Stimulated activated CD4-positive, alpha-beta T cell treated with anti-CD3 and anti-CD28 coated beads, Interleukin-15, amount 100 ng/mL, for 24 hours (primary cell): ENCODE data around the gene RELCH.

Experiments
- DNase-seq: peaks from one replicate; pipeline ENCODE4 v3.0.0-alpha.2; 2020

RELCH gene

DNA sequence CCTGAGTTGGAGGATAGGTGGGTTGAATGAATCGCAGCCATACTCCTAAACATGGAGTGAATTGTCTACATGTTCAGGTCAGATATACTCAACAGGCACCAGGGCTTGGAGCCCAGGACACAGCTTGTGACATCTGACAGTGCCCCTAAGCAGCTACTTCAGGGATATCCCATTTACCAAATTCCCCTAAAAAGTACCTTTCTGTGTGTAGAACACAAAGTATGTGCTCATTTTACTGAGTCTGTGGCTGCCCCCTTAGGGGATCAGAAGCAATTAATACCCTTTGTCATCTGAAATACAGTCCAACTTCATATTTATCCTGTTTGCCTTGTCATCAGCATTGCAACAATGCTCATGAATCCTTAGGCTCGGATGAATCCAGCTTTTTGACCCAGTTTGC is 158.9 kb downstream of the RELCH start:
- DNase-seq = no peak

DNA sequence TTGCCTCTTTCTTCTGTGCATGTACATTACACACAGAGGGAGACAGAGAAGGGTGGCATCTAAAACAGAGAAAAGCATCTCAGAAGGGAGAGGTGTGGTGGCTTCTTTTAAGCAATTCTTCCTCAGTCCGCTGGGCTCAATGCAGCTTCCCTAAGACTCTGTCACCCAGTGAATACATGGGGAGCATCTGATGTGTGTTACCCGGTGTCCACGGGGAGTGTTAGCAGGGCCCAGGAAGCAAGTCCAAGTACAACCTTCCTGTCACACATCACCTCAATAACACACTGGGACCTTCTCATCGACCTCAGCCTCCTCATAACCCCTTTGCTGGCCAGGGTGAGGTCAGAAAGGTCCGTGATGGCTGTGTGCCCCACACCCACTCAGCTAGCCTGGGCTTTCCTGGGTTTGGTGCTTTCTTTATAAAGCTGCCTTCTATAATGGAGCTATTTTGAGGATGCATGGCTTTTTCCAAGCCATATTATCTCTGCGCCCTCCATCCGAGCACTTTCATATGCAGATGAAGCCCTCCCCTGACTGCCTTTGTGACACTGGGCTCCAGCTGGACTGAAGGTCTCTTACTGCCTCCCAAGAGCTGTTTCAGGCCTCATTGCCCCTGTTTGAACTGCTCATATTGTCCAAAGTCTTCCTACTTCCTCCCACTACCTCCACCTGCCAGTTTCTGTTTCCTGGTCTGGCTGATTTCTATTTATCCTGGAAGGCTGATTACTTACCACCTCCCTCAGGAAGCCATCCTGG is 159.5 kb downstream of the RELCH start:
- no peak for DNase-seq

DNA sequence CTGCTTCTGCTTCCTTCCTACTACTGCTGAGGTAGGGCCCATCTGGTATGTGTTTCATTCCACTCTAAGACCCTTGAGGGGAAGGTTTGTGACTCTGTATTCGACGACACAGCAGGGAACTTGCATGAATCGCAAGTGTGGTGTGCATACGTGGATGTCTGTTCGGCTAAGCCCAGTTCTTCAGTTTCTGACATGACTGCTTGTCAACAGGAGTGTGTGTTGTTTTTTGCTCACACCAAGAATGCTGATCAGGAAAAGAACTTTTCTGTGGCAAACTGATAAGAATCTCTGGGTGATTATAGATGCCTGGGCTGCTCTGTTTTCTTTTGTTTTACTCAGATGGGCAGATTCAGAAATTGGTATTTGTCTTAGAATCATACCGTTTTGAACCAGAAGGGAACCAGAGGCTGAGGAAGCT is 160.0 kb downstream of the RELCH start:
- no peak for DNase-seq

DNA sequence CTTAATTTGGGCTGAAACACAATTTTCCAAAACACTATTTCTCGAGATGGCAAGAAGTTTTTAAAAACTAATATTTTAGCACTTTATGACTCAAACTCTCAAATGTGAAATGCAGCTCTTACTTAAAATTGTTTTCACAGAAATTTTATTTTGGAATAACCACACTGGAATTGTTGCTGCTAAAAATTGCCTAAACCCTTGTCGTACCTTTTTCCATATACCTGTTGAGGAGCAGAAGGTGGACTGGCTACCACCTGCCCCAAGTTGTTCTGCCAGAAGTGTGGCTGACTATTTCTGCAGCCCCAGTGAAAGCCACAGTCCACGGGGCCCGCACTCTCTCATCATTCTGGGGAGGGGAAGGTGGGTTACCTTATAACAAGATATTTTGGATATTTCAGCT is 161.4 kb downstream of the RELCH start:
- no peak for DNase-seq

DNA sequence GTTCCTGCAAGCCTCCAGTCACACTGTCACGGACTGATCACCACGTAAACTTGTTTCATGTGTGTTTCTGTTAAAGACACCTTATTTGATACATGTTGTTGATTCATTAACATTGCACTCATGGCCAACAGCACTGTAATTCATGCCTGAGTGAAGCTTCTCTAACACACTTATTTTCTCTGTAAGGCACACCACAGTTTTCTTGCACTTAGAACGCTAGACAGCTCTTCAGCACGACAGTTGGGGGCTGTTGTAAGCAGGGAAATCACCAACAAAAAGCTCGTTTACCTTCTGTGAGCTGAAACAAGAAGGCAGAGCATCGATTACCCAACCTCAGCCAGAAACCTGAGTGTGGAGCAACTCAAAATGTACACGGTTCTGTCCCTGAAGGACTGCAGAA is 166.1 kb downstream of the RELCH start:
- DNase-seq = no peak

DNA sequence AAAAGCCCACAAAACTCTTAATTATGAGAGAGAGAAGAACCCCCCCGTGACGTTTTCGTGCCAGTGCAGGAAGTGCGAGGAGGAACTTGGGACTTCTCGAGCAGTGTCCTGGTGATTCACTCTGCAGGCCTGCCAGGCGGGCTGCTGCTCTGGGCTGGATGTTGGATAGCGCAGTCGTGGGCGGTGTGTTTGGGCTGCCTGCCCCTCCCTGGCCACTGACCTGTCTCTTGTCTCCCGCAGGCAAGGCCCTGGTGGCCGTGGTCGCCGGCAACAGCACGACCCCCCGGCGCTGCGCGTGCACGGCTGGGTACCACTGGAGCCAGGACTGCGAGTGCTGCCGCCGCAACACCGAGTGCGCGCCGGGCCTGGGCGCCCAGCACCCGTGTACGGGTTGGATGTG is 167.1 kb downstream of the RELCH start:
- DNase-seq = no peak

DNA sequence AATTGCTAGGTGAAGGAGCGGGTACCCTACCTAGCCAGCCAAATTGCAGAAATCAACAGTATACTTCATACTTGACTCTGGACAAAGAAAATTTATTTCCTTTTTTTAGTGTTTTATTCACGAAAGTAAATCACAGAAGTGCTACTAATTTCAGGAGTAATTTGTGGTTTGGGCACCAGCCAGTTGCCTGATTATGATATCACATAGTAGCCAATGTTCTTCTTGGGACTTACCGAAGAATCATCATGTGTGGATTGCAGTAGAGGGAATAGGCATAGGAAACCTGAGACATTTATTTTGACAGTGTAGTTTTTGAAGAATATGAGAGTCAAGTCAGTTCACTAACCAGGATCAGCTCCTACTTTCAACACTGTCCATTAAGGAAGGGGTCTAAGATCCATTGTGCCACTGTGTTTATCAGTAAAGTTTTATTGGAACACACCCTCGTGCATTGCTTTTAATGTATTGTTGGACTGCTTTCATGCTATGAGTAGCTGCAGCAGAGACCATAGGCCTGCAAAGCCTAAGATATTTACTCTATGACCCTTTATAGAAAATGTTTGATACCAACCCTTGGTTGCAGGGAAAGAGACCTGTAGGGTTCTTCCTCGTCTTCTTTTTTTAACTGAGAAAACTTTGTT is 170.1 kb downstream of the RELCH start:
- no peak for DNase-seq
